Transverse colon (tissue), 4 donors: ENCODE data around the gene ANOS1. TPM values are rescaled to one million over a fixed set of nuclear protein-coding genes. Genes with fewer than 3 reads are reported as not detected.

Experiments used
- DNase-seq: peaks from one replicate; pipeline ENCODE4 v3.0.0-alpha.2; 2019
- H3K27ac ChIP-seq, 4 donors: fragments of 200-600 bp; sonication (generic); 2 replicates each; pipeline ENCODE4 v1.5.1; 2016 to 2018; ENCODE audit warnings: inconsistent platforms in 4 of 4
- H3K27me3 ChIP-seq: fragments of 200-600 bp; sonication (generic); 2 replicates; pipeline ENCODE4 v1.5.1; 2017; ENCODE audit warnings: inconsistent platforms
- H3K36me3 ChIP-seq, 4 donors: fragments of 200-600 bp; sonication (generic); 2 replicates each; pipeline ENCODE4 v1.5.1; 2017 to 2019; ENCODE audit warnings: inconsistent platforms in 4 of 4
- H3K4me1 ChIP-seq, 4 donors: fragments of 200-600 bp; sonication (generic); 2 replicates each; pipeline ENCODE4 v1.5.1; 2017 to 2020; ENCODE audit warnings: inconsistent platforms in 4 of 4
- H3K4me3 ChIP-seq, 4 donors: fragments of 200-600 bp; sonication (generic); 1 replicate in 1 of 4; 2 replicates in 3 of 4; pipeline versions ENCODE4 v1.5.1 to v1.6.1; 2017 to 2019; ENCODE audit warnings: inconsistent platforms in 4 of 4
- H3K9me3 ChIP-seq, 2 donors: fragments of 200-600 bp; sonication (generic); 2 replicates each; pipeline ENCODE4 v1.5.1; 2017 to 2019; ENCODE audit warnings: inconsistent platforms in 2 of 2
- CTCF ChIP-seq, 5 experiments: fragments of 200-600 bp in 3 of 5; fragments of 450-650 bp in 2 of 5; sonication (generic) in 3 of 5; IDR thresholded peaks; 1 replicate in 2 of 5; 2 replicates in 3 of 5; pipeline ENCODE4 v1.5.1; 2016 to 2017; ENCODE audit warnings: antibody characterized with exemption in 5 of 5, inconsistent platforms in 3 of 5, mild to moderate bottlenecking in 2 of 5, moderate library complexity in 1 of 5
- EP300 ChIP-seq: sonication (generic); formaldehyde crosslinking; IDR thresholded peaks from one replicate; pipeline ENCODE4 v1.6.1; 2017; ENCODE audit warnings: antibody characterized with exemption, low read depth
- POLR2A ChIP-seq: fragments of 450-650 bp; IDR thresholded peaks from one replicate; pipeline ENCODE4 v1.6.1; 2016; ENCODE audit warnings: antibody characterized with exemption, mild to moderate bottlenecking, moderate library complexity
- POLR2AphosphoS5 ChIP-seq, 3 donors: sonication (generic); formaldehyde crosslinking; IDR thresholded peaks; one replicate each; pipeline ENCODE4 v1.6.1; 2016; ENCODE audit warnings: antibody characterized with exemption in 3 of 3
- WGBS, 2 donors: methylation state at CpG; one replicate each; pipeline ENCODE4 v1.1.5; 2018; ENCODE audit warnings: low coverage in 1 of 2; 5-methylcytosine and 5-hydroxymethylcytosine counted together
- in situ Hi-C, 4 donors: fragments of 200-750 bp; cut with MboI; loops; one replicate each; pipeline versions ENCODE4 v1.15.0 to v1.15.1; 2017; ENCODE audit warnings: low sequenced_read_pairs in 3 of 4, low pct_ligation_motif_present in 1 of 4, low pct_unique_long_range_greater_than_20kb in 1 of 4
- intact Hi-C: fragments of 100-400 bp; cut with DNase I; formaldehyde crosslinking; loops from one replicate; pipeline ENCODE4 v1.15.1; 2023; ENCODE audit warnings: low total_unique reads
- total RNA-seq, 4 donors: library from RNA; depleted of rRNA; stranded (reverse); fragments of >200 nt; gene quantifications; one replicate each; pipeline ENCODE4 v1.1.0, GENCODE V29; 2016

The ANOS1 gene
- total RNA-seq, 4 donors from 2014 or later: 0.14 to 0.16 TPM; not detected in 2

- Histone ChIP-seq H3K27ac (no peak overlapping the region), H3K9me3 (no peaks in the 10 kb centered on the region), H3K36me3 (no peaks in the 10 kb centered on the region), H3K4me3 (no peak overlapping the region), H3K4me1 (no peaks in the 10 kb centered on the region), H3K27me3 (no peaks in the 10 kb centered on the region)
- in situ Hi-C loops (no loop called here), intact Hi-C loops (no loop called here)
- TF ChIP-seq POLR2A: no peak
- no peak for TF ChIP-seq CTCF (IDR thresholded peaks at IDR 0.05)
- no peak for TF ChIP-seq EP300
- TF ChIP-seq POLR2AphosphoS5 (IDR thresholded peaks at IDR 0.05): no peak
- no peak for DNase-seq
- WGBS, 2 donors: 89 to 100% methylated on average over 3 to 5 of the region's 5 CpGs
Observed at GRCh38 chrX:8635812-8636211, 96.1 kb downstream of the ANOS1 start.

- Histone ChIP-seq H3K4me3 (no peak overlapping the region), H3K27ac (no peak overlapping the region), H3K9me3 (no peaks in the 10 kb centered on the region), H3K4me1 (no peaks in the 10 kb centered on the region), H3K36me3 (no peaks in the 10 kb centered on the region), H3K27me3 (no peaks in the 10 kb centered on the region)
- no peak for DNase-seq
- TF ChIP-seq EP300: no peak
- in situ Hi-C loops (no loop called here), intact Hi-C loops (no loop called here)
- 17 to 50% methylated on average over 1 to 7 of the region's 7 CpGs for WGBS, 2 donors
Observed at GRCh38 chrX:8632924-8633323, 99.0 kb downstream of the ANOS1 start.

GRCh38 chrX:8629871-8630270, 102.1 kb downstream of the ANOS1 start:
- intact Hi-C loops (no loop called here), in situ Hi-C loops (no loop called here)
- no peaks in the 10 kb centered on the region for H3K27me3 ChIP-seq
- H3K4me3 ChIP-seq: no peak overlapping the region
- H3K4me1 ChIP-seq: no peaks in the 10 kb centered on the region
- no peak for DNase-seq
- 83% methylated on average over 7 of the region's 7 CpGs; no CpG with 5 or more reads in 1 of the 2 donors for WGBS, 2 donors
- no peak for TF ChIP-seq CTCF (IDR thresholded peaks at IDR 0.05)
- no peak for TF ChIP-seq EP300
- no peak for TF ChIP-seq POLR2AphosphoS5 (IDR thresholded peaks at IDR 0.05)
- TF ChIP-seq POLR2A: no peak
- no peaks in the 10 kb centered on the region for H3K9me3 ChIP-seq
- no peak overlapping the region for H3K27ac ChIP-seq
- no peaks in the 10 kb centered on the region for H3K36me3 ChIP-seq

GRCh38 chrX:8627796-8628195, 104.1 kb downstream of the ANOS1 start:
- no peak overlapping the region for H3K27ac ChIP-seq
- no peaks in the 10 kb centered on the region for H3K4me1 ChIP-seq
- DNase-seq: no peak
- H3K36me3 ChIP-seq: no peaks in the 10 kb centered on the region
- intact Hi-C loops: no loop called here
- in situ Hi-C loops: no loop called here
- H3K4me3 ChIP-seq: no peak overlapping the region
- no peaks in the 10 kb centered on the region for H3K9me3 ChIP-seq
- TF ChIP-seq EP300 (no peak), CTCF (IDR thresholded peaks at IDR 0.05) (no peak), POLR2AphosphoS5 (IDR thresholded peaks at IDR 0.05) (no peak), POLR2A (no peak)
- no peaks in the 10 kb centered on the region for H3K27me3 ChIP-seq

GRCh38 chrX:8607326-8607725, 124.6 kb downstream of the ANOS1 start:
- DNase-seq: no peak
- TF ChIP-seq CTCF (IDR thresholded peaks at IDR 0.05): no peak
- in situ Hi-C loops: no loop called here
- 60% methylated on average over 2 of the region's 2 CpGs; no CpG with 5 or more reads in 1 of the 2 donors for WGBS, 2 donors
- H3K27me3 ChIP-seq: no peaks in the 10 kb centered on the region
- intact Hi-C loops: no loop called here
- H3K4me1 ChIP-seq: no peaks in the 10 kb centered on the region
- H3K27ac ChIP-seq: no peak overlapping the region
- no peak overlapping the region for H3K4me3 ChIP-seq
- H3K9me3 ChIP-seq: no peaks in the 10 kb centered on the region
- no peaks in the 10 kb centered on the region for H3K36me3 ChIP-seq
